CD14-positive monocyte (primary cell): ENCODE data around the gene AKAP9. TPM values are rescaled to one million over a fixed set of nuclear protein-coding genes. Genes with fewer than 3 reads are reported as not detected.

Experiments used
- DNase-seq, 3 donors: peaks; one replicate each; pipeline ENCODE4 v3.0.0-alpha.2; 2011 to 2022
- H2AFZ ChIP-seq: 2 replicates; pipeline ENCODE4 v1.6.0; 2012; ENCODE audit warnings: mild to moderate bottlenecking, low read depth, low read length, inconsistent platforms; ENCODE audit not compliant: insufficient read depth, poor library complexity, severe bottlenecking
- H3K27ac ChIP-seq, 2 donors: 1 replicate in 1 of 2; 2 replicates in 1 of 2; pipeline ENCODE4 v1.5.1; 2012 to 2013; ENCODE audit warnings: low read length in 2 of 2, control low read depth in 1 of 2, inconsistent platforms in 1 of 2, low read depth in 1 of 2, mild to moderate bottlenecking in 1 of 2
- H3K27me3 ChIP-seq, 2 donors: one replicate each; pipeline versions ENCODE4 v1.6.0 to v1.6.1; 2011 to 2013; ENCODE audit warnings: low read length in 2 of 2; ENCODE audit not compliant: control insufficient read depth in 2 of 2, insufficient read depth in 2 of 2
- H3K36me3 ChIP-seq, 2 donors: replicated peaks in 1 of 2; 1 replicate in 1 of 2; 2 replicates in 1 of 2; pipeline versions ENCODE4 v1.5.1 to v1.6.1; 2012 to 2013; ENCODE audit warnings: low read length in 2 of 2, control low read depth in 1 of 2, inconsistent platforms in 1 of 2, mild to moderate bottlenecking in 1 of 2; ENCODE audit not compliant: insufficient read depth in 2 of 2, control insufficient read depth in 1 of 2
- H3K4me1 ChIP-seq, 2 donors: 1 replicate in 1 of 2; 2 replicates in 1 of 2; pipeline versions ENCODE4 v1.5.1 to v1.6.1; 2012 to 2013; ENCODE audit warnings: low read length in 2 of 2, control low read depth in 1 of 2, inconsistent platforms in 1 of 2, mild to moderate bottlenecking in 1 of 2, moderate library complexity in 1 of 2; ENCODE audit not compliant: insufficient read depth in 2 of 2, control insufficient read depth in 1 of 2
- H3K4me2 ChIP-seq: replicated peaks from 2 replicates; pipeline ENCODE3; 2012; ENCODE audit warnings: low read length, moderate library complexity, mild to moderate bottlenecking; ENCODE audit not compliant: poor library complexity, severe bottlenecking; ENCODE audit errors: extremely low read depth
- H3K4me3 ChIP-seq, 3 experiments: fragments of 200-600 bp in 1 of 3; sonication (generic) in 1 of 3; replicated peaks in 1 of 3; 1 replicate in 2 of 3; 2 replicates in 1 of 3; pipeline ENCODE4 v1.5.1; 2011 to 2013; ENCODE audit warnings: low read length in 3 of 3, mild to moderate bottlenecking in 3 of 3, control low read depth in 2 of 3, low read depth in 2 of 3, inconsistent platforms in 1 of 3, moderate library complexity in 1 of 3
- H3K79me2 ChIP-seq: 2 replicates; pipeline ENCODE4 v1.6.0; 2012; ENCODE audit warnings: mild to moderate bottlenecking, control low read depth, inconsistent platforms, low read length, moderate library complexity; ENCODE audit not compliant: insufficient read depth
- H3K9ac ChIP-seq: 2 replicates; pipeline ENCODE4 v1.6.0; 2017; ENCODE audit warnings: low read length, mild to moderate bottlenecking; ENCODE audit not compliant: insufficient read depth, poor library complexity, severe bottlenecking
- H3K9me3 ChIP-seq, 2 donors: replicated peaks in 1 of 2; 1 replicate in 1 of 2; 2 replicates in 1 of 2; pipeline versions ENCODE4 v1.5.1 to v1.6.1; 2012 to 2013; ENCODE audit warnings: low read length in 2 of 2, control low read depth in 1 of 2; ENCODE audit not compliant: control insufficient read depth in 1 of 2, insufficient read depth in 1 of 2
- H4K20me1 ChIP-seq: 2 replicates; pipeline ENCODE4 v1.6.0; 2012; ENCODE audit warnings: mild to moderate bottlenecking, low read length, control low read depth, moderate library complexity; ENCODE audit not compliant: insufficient read depth
- H3K27ac Mint-ChIP-seq, 7 donors: one replicate each; pipeline ENCODE4 v1.8.0; 2020; ENCODE audit warnings: mild to moderate bottlenecking in 7 of 7, mixed read lengths in 7 of 7, moderate library complexity in 6 of 7, inconsistent platforms in 2 of 7
- H3K27me3 Mint-ChIP-seq, 3 donors: one replicate each; pipeline ENCODE4 v1.8.0; 2021 to 2022; ENCODE audit warnings: low read depth in 3 of 3, mild to moderate bottlenecking in 3 of 3, mixed read lengths in 3 of 3, moderate library complexity in 3 of 3, inconsistent platforms in 1 of 3
- H3K36me3 Mint-ChIP-seq, 2 donors: one replicate each; pipeline ENCODE4 v1.8.0; 2020; ENCODE audit warnings: mixed read lengths in 2 of 2, inconsistent platforms in 1 of 2, mild to moderate bottlenecking in 1 of 2
- H3K4me1 Mint-ChIP-seq: one replicate; pipeline ENCODE4 v1.8.0; 2020; ENCODE audit warnings: mild to moderate bottlenecking, mixed read lengths
- H3K4me3 Mint-ChIP-seq, 2 donors: one replicate each; pipeline ENCODE4 v1.8.0; 2020; ENCODE audit warnings: mild to moderate bottlenecking in 2 of 2, mixed read lengths in 2 of 2, moderate library complexity in 1 of 2
- H3K9me3 Mint-ChIP-seq, 7 donors: one replicate each; pipeline ENCODE4 v1.8.0; 2020 to 2022; ENCODE audit warnings: mixed read lengths in 7 of 7, mild to moderate bottlenecking in 6 of 7, moderate library complexity in 6 of 7, inconsistent platforms in 2 of 7
- CTCF ChIP-seq: fragments of 200-600 bp; IDR thresholded peaks from one replicate; pipeline ENCODE4 v1.8.0; 2022; ENCODE audit warnings: antibody characterized with exemption, mild to moderate bottlenecking
- WGBS: methylation state at CpG from one replicate; pipeline ENCODE4 v1.1.5; 2013; ENCODE audit warnings: missing lambda C conversion rate; ENCODE audit not compliant: insufficient coverage; 5-methylcytosine and 5-hydroxymethylcytosine counted together
- intact Hi-C, 2 donors: fragments of 100-400 bp; cut with micrococcal nuclease; formaldehyde crosslinking; loops; one replicate each; pipeline versions ENCODE4 v1.15.0 to v1.15.1; 2023
- polyA plus RNA-seq, 3 donors: library from polyadenylated mRNA; depleted of rRNA in 1 of 3; unstranded in 2 of 3; stranded (reverse) in 1 of 3; fragments of 300-500 nt in 2 of 3; fragments of >200 nt in 1 of 3; fragmentation: Illumina TruSeq in 2 of 3; gene quantifications; 1 replicate in 2 of 3; 2 replicates in 1 of 3; pipeline ENCODE4 v1.2.3, GENCODE V29; 2012 to 2021

AKAP9 gene
- polyA plus RNA-seq, 3 donors = 1.5 to 23.3 (median 7.3) TPM

GRCh38 chr7:92064438-92065029 is 123.9 kb downstream of the AKAP9 start:
- H3K27me3 ChIP-seq = no peaks in the 10 kb centered on the region
- H3K4me3 Mint-ChIP-seq = no peak overlapping the region
- H3K36me3 ChIP-seq = peaks cover 29 to 74% of the 10 kb centered on the region in 2 donors
- H3K4me3 ChIP-seq = no peak overlapping the region
- no peaks in the 10 kb centered on the region for H3K27me3 Mint-ChIP-seq
- H4K20me1 ChIP-seq = no peaks in the 10 kb centered on the region
- H3K9me3 Mint-ChIP-seq = no peaks in the 10 kb centered on the region
- TF ChIP-seq CTCF = no peak
- peak overlapping the region in 1 of 7 donors; percentile 32 for H3K27ac Mint-ChIP-seq
- no peak overlapping the region for H3K27ac ChIP-seq
- H3K4me1 Mint-ChIP-seq = peaks cover 7% of the 10 kb centered on the region
- no peaks in the 10 kb centered on the region for H3K79me2 ChIP-seq
- H2AFZ ChIP-seq = no peak overlapping the region
- H3K9me3 ChIP-seq = no peaks in the 10 kb centered on the region
- H3K36me3 Mint-ChIP-seq = peaks cover 46 to 54% of the 10 kb centered on the region in 2 donors
- no peaks in the 10 kb centered on the region for H3K4me1 ChIP-seq
- H3K9ac ChIP-seq = no peak overlapping the region
- WGBS = no CpG with 5 or more reads among the region's 2 CpGs
- intact Hi-C loops = no loop called here
- DNase-seq = no peak
- H3K4me2 ChIP-seq = no peak overlapping the region

GRCh38 chr7:92071032-92071431 is 130.4 kb downstream of the AKAP9 start:
- H3K4me3 Mint-ChIP-seq = no peak overlapping the region
- H3K27ac ChIP-seq = no peak overlapping the region
- WGBS = 85% methylated on average over 4 of the region's 5 CpGs
- no peak overlapping the region for H3K9ac ChIP-seq
- H3K27me3 ChIP-seq = no peaks in the 10 kb centered on the region
- H3K27me3 Mint-ChIP-seq = no peaks in the 10 kb centered on the region
- TF ChIP-seq CTCF = no peak
- no peaks in the 10 kb centered on the region for H3K4me1 ChIP-seq
- intact Hi-C loops = no loop called here
- DNase-seq = no peak
- H2AFZ ChIP-seq = no peak overlapping the region
- H3K4me1 Mint-ChIP-seq = no peaks in the 10 kb centered on the region
- H3K36me3 ChIP-seq = peaks cover 40 to 77% of the 10 kb centered on the region in 2 donors
- no peaks in the 10 kb centered on the region for H3K9me3 ChIP-seq
- no peak overlapping the region for H3K4me3 ChIP-seq
- no peak overlapping the region for H3K4me2 ChIP-seq
- H3K36me3 Mint-ChIP-seq = peaks cover 58 to 73% of the 10 kb centered on the region in 2 donors
- no peaks in the 10 kb centered on the region for H3K9me3 Mint-ChIP-seq
- no peaks in the 10 kb centered on the region for H4K20me1 ChIP-seq
- no peak overlapping the region for H3K27ac Mint-ChIP-seq
- no peaks in the 10 kb centered on the region for H3K79me2 ChIP-seq
